GM18873 (cell line): Measurements from ENCODE around the gene PEX10.

Experiments used
- ATAC-seq: cut with Tn5 transposase; IDR thresholded peaks from one replicate; pipeline ENCODE4 v1.9.1; 2021; ENCODE audit warnings: mild to moderate bottlenecking, moderate library complexity, moderate number of reproducible peaks; ENCODE audit not compliant: unreplicated experiment, low FRiP score

PEX10 gene

DNA sequence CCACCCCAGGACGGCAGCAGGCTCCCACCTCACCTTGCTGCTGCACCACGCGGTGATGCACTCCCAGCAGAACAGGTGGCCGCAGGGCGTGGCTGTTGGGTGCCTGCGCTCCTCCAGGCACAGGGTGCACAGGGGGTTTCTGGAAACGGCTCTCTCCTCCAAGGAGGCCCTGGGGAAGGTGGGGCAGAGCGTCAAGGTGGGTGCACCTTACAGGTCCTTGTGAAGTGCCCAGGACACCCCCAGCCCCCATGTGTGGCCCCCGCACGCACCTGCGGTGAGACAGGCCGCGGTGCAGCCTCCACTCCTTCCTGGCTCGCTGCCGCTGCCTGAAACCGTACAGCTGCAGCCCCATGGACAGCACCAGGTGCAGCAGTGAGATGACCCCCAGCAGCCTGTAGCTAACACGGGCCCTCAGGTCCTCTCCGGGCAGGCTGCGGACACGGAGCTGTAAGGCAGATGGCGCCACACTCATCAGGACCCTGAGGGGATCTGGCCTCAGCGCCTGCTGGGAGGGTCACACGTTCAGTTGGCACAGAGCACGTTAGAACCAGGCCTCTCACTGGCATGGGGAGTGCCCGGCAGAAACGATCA lies 5.8 kb downstream of the PEX10 start:
- no peak for ATAC-seq

GRCh38 chr1:2405588-2406295 lies 6.6 kb downstream of the PEX10 start:
- no peak for ATAC-seq

DNA sequence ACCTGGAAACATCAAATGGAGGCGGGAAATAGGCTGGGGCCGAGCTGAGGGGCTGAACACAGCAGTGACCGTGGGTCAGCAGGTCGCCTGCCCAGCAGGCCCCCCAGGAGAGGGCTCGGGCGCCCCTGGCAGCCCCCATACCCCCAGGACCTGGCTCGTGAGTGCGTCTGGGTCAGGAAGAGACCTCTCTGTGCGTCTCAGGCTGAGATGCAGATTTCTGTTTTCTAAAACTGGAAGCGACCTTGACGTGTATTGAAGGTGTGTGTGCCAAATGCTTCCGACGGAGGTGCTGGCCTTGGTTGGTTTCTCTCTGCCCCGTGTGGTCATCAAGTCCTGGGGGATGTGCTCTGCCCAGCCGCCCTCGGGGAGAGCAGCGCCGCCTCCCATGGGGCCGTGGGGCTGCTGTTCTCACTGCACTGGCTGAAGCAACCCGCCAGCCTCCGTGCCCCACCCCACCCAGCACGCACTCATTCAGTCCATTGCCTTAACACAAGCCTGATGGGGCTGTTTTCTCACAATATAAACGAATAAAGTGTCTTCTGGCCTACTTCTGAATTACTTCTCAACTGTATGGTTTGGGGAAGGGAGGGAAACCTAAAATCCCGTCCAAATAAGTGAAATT lies 7.4 kb downstream of the PEX10 start:
- ATAC-seq = no peak

DNA sequence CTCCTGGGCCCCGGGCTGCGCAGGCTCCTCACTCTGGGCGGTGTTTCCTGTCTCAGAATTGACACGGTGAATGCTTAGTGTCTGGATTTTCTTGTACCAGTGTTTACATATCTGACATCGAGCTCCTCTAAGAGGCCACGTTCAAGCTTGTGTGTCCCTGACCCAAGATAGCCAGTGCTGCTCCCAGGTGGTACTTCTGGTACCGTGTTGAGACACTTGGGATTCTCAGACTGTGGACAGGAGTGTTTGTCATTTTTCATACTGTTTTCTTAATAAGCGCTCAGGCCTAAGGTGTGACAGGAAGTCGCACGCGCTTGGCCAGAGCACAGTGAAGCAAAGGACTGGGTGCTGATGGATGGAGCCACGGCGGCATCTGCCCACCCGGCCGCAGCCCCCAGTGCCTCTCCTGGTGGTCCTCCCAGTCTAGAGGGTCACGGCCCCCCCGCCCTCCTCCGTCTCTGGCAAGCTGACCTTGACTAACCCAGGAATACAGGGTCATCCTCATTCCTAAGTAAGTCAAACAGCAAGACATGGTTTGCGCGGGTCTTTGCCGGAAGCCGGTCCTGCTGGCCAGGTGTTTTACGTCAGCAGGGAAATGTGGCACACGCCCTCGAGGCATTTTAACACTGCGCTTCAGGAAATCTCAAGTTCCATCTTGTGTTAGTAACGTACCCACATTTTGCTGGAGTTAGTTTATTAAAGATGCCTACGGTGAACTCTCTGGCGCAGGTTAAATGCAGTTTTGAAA lies 8.0 kb downstream of the PEX10 start:
- ATAC-seq = no peak

GRCh38 chr1:2403273-2403672 lies 9.1 kb downstream of the PEX10 start:
- ATAC-seq = no peak

DNA sequence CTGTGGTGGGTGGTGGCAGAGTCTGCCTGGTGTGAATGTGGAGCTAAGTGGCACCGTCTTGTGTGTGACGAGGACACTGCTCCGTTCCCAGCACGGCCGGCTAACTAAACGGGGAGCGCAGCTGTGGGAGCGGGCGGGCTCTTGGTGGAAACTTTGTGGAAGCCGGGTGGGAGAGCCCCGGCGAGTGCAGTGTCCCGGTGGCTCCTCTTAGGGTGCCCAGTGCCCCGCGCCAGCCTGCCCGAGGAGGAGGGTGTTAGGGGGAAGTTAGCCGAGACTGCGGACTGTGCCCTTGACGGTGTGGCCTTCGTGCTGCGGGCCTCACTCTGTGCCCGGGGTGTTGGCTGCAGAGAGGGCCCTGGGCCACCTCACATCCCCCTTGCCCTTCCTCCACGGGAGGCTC lies 9.9 kb downstream of the PEX10 start:
- ATAC-seq = no peak

- no peak for ATAC-seq
These were observed 11.3 kb downstream of the PEX10 start for GRCh38 chr1:2400950-2401649.

DNA sequence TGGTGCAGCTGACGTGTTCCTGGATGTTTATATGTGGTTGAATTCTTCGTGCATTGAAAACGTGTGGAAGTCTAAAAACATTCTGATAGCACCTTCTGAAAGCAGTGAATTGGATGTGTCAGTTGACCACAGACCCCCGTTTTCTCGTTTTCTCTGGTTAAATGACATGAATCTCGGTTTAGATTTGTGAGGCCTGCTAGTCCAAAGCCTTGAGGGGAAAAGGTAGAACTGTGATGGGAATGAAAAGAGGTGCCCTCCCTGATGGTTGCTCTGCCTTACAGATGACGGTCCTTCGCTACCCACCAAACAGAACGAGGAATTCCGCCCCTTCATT lies 11.8 kb downstream of the PEX10 start:
- ATAC-seq = no peak

DNA sequence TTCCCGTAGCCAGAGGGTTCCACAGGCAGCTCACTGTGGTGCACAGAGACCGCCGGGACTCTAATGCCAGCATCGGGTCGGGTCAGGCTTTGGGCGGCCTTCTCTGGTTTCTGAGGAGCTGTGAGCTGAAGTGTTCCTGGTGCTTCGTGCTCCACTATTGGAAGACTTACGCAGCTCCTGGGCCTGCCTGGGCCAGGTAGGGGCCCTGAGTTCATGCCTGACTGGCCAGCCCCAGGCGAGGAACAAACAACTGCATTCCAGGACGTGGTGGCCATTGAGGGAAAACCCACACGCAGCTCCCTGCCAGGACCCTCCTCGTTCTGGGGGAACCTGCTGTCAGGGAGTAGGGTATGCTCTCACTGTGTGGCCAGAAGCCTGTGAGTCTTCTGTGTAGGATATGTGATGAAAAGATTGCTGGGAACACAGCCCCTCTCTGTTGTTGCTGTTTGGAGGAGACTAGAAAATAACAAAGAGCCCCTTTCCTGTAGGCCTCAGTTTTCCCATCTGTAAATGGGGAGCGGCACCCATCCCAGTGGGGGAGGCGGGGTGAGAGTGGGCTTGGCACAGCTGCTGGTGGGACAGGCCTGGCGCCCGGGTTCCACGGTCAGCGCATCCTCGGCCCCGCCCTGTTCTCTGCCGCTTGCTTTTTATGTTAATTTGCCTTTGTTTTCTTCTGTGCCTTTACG lies 12.3 kb downstream of the PEX10 start:
- no peak for ATAC-seq

DNA sequence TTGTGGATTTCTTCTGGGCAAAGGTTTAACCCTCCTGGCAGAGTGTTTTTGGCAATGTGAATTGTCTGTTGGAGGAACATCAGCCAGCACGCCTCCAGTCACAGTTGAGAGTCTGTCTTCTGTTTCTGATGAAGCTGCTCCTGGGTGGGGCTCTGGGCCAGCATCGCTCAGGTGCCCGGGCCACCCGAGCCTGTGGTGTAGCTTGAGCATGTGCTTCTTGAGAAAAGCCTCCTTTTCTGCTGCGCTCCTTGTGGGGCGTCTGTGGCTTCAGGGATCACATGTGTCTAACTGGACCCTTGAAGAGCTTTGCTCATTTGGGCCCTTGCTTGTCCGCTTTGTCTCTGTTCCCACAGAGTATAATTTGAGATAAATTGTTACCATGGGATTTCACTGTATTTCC lies 13.5 kb downstream of the PEX10 start:
- ATAC-seq = no peak

- ATAC-seq = no peak
These were observed 15.2 kb downstream of the PEX10 start for GRCh38 chr1:2397007-2397679.

DNA sequence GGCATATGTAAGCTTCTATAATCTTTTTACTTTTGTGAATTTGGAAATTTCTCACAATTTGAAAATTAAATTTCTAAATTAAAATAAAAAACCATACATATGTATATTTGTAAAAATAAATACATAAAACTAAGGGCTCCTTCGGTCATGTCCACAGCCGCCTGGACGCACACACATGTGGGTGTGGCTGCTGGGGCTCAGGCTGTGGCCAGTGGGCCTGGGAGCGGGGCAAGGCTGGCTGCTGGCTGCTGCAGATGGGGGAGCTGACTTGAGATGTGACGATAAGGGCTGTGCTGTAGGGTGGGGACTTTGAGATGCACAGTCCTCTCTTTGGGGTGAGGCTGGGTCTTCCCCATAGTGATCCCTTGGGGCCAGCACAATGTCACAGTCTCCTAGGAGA lies 15.9 kb downstream of the PEX10 start:
- ATAC-seq = no peak

GRCh38 chr1:2396059-2396458 lies 16.3 kb downstream of the PEX10 start:
- ATAC-seq = no peak

DNA sequence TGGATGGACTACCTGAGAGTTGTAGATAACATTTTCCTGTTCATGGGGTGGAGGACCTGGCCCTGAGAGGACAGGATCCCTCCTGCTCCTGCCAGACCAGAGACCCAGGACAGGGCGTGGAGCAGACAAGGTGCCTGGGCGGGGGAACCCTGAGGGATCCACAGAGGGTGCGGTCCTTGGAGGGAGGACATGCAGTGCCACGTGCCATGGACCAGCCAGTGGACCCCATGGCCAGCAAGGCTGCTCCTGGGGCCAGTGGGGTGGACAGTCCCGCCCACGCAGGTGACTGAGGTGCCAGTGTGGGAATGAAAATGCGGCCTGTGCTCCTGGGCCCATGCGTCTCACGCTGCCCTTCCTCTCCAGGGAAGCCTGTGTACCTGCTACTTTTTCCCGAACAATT lies 17.1 kb downstream of the PEX10 start:
- no peak for ATAC-seq

DNA sequence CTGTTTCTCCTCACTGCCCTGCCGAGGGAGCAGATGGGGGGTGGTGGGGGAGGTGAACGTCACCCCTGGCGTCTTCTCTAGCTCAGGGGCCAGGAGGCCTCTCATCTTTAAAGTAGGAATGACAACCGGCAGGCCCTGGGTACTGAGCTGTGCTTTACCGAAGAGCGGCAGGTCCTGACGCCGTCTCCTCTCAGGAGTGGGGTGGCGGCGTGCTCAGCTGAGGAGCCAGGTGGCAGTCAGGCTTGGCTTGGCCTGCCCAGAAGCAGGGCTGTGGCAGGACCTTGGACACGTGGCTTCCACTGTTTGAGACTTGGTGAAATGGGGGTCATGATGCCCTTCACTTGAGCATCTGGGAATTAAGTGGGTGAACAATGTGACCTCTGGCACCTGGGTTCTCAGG lies 17.6 kb downstream of the PEX10 start:
- no peak for ATAC-seq

DNA sequence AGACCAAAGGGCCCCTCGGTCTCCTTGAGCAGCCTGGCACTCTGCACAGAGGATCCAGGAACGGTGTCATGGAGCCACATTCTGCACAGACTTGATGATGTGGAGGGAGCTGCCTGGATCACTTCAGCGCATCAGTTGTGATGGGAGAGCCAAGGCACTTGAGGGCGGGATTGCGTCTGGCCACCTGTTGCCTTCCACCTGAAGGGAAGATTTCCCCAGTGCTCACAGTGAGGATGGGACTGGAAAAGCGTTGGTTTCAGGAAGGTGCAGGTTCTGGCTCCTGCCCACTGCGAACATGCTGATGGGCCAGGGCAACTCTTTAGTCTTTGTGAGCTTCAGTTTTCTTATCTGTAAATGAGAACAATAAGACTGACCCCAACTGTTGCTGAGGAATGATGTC lies 18.1 kb downstream of the PEX10 start:
- no peak for ATAC-seq

DNA sequence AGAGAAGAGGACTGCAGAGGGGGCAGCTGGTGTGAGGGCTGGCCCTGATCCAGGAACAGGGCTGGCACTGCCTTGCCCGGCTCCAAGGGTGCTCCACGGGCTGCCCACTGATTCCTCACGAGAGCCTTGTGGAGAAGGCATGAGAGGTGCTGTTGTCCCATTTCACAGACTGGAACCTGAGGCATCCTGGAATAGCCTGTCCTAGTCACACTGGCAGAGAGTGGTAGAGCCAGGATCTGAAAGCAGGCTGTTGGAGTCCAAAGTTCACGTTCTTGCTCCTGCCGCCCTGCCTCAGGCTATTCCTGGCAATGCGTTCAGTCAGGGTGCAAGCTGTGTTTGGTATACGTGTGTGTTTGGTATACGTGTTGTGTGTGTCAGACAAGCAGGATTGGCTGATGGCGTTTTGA lies 18.9 kb downstream of the PEX10 start:
- no peak for ATAC-seq

DNA sequence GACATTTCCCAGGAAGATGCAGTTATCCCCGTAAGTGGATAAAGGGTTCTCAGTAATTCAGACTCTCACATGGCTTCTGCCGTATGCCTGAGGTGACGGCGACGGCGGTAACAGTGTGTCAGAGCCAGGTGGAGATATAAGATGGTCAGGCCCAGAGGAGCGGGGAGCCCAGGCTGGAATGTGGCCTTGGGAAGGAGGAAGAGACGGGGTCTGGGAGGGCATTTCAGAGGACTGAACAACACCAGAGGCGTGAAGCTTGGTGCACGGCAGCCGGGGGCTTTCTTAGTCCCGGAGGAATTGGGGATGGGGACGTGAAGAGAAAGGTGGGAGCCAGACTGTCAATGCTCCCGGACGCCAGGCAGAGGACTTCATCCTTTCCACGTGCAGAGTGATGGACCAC lies 19.7 kb downstream of the PEX10 start:
- ATAC-seq = no peak

GRCh38 chr1:2391931-2392509 lies 20.3 kb downstream of the PEX10 start:
- ATAC-seq = no peak
